CD14-positive monocyte (primary cell): ENCODE measurements around the gene RFX7. TPM values are rescaled to one million over a fixed set of nuclear protein-coding genes. Genes with fewer than 3 reads are reported as not detected.
A peak's percentile ranks its signal among the peaks of the same experiment; 100 is the strongest.

Experiments
- DNase-seq, 3 donors: peaks; one replicate each; pipeline ENCODE4 v3.0.0-alpha.2; 2011 to 2022
- H2AFZ ChIP-seq: 2 replicates; pipeline ENCODE4 v1.6.0; 2012; ENCODE audit warnings: mild to moderate bottlenecking, low read depth, low read length, inconsistent platforms; ENCODE audit not compliant: insufficient read depth, poor library complexity, severe bottlenecking
- H3K27ac ChIP-seq, 2 donors: 1 replicate in 1 of 2; 2 replicates in 1 of 2; pipeline ENCODE4 v1.5.1; 2012 to 2013; ENCODE audit warnings: low read length in 2 of 2, control low read depth in 1 of 2, inconsistent platforms in 1 of 2, low read depth in 1 of 2, mild to moderate bottlenecking in 1 of 2
- H3K27me3 ChIP-seq, 2 donors: one replicate each; pipeline versions ENCODE4 v1.6.0 to v1.6.1; 2011 to 2013; ENCODE audit warnings: low read length in 2 of 2; ENCODE audit not compliant: control insufficient read depth in 2 of 2, insufficient read depth in 2 of 2
- H3K36me3 ChIP-seq, 2 donors: replicated peaks in 1 of 2; 1 replicate in 1 of 2; 2 replicates in 1 of 2; pipeline versions ENCODE4 v1.5.1 to v1.6.1; 2012 to 2013; ENCODE audit warnings: low read length in 2 of 2, control low read depth in 1 of 2, inconsistent platforms in 1 of 2, mild to moderate bottlenecking in 1 of 2; ENCODE audit not compliant: insufficient read depth in 2 of 2, control insufficient read depth in 1 of 2
- H3K4me1 ChIP-seq, 2 donors: 1 replicate in 1 of 2; 2 replicates in 1 of 2; pipeline versions ENCODE4 v1.5.1 to v1.6.1; 2012 to 2013; ENCODE audit warnings: low read length in 2 of 2, control low read depth in 1 of 2, inconsistent platforms in 1 of 2, mild to moderate bottlenecking in 1 of 2, moderate library complexity in 1 of 2; ENCODE audit not compliant: insufficient read depth in 2 of 2, control insufficient read depth in 1 of 2
- H3K4me2 ChIP-seq: replicated peaks from 2 replicates; pipeline ENCODE3; 2012; ENCODE audit warnings: low read length, moderate library complexity, mild to moderate bottlenecking; ENCODE audit not compliant: poor library complexity, severe bottlenecking; ENCODE audit errors: extremely low read depth
- H3K4me3 ChIP-seq, 3 experiments: fragments of 200-600 bp in 1 of 3; sonication (generic) in 1 of 3; replicated peaks in 1 of 3; 1 replicate in 2 of 3; 2 replicates in 1 of 3; pipeline ENCODE4 v1.5.1; 2011 to 2013; ENCODE audit warnings: low read length in 3 of 3, mild to moderate bottlenecking in 3 of 3, control low read depth in 2 of 3, low read depth in 2 of 3, inconsistent platforms in 1 of 3, moderate library complexity in 1 of 3
- H3K79me2 ChIP-seq: 2 replicates; pipeline ENCODE4 v1.6.0; 2012; ENCODE audit warnings: mild to moderate bottlenecking, control low read depth, inconsistent platforms, low read length, moderate library complexity; ENCODE audit not compliant: insufficient read depth
- H3K9ac ChIP-seq: 2 replicates; pipeline ENCODE4 v1.6.0; 2017; ENCODE audit warnings: low read length, mild to moderate bottlenecking; ENCODE audit not compliant: insufficient read depth, poor library complexity, severe bottlenecking
- H3K9me3 ChIP-seq, 2 donors: replicated peaks in 1 of 2; 1 replicate in 1 of 2; 2 replicates in 1 of 2; pipeline versions ENCODE4 v1.5.1 to v1.6.1; 2012 to 2013; ENCODE audit warnings: low read length in 2 of 2, control low read depth in 1 of 2; ENCODE audit not compliant: control insufficient read depth in 1 of 2, insufficient read depth in 1 of 2
- H4K20me1 ChIP-seq: 2 replicates; pipeline ENCODE4 v1.6.0; 2012; ENCODE audit warnings: mild to moderate bottlenecking, low read length, control low read depth, moderate library complexity; ENCODE audit not compliant: insufficient read depth
- H3K27ac Mint-ChIP-seq, 7 donors: one replicate each; pipeline ENCODE4 v1.8.0; 2020; ENCODE audit warnings: mild to moderate bottlenecking in 7 of 7, mixed read lengths in 7 of 7, moderate library complexity in 6 of 7, inconsistent platforms in 2 of 7
- H3K27me3 Mint-ChIP-seq, 3 donors: one replicate each; pipeline ENCODE4 v1.8.0; 2021 to 2022; ENCODE audit warnings: low read depth in 3 of 3, mild to moderate bottlenecking in 3 of 3, mixed read lengths in 3 of 3, moderate library complexity in 3 of 3, inconsistent platforms in 1 of 3
- H3K36me3 Mint-ChIP-seq, 2 donors: one replicate each; pipeline ENCODE4 v1.8.0; 2020; ENCODE audit warnings: mixed read lengths in 2 of 2, inconsistent platforms in 1 of 2, mild to moderate bottlenecking in 1 of 2
- H3K4me1 Mint-ChIP-seq: one replicate; pipeline ENCODE4 v1.8.0; 2020; ENCODE audit warnings: mild to moderate bottlenecking, mixed read lengths
- H3K4me3 Mint-ChIP-seq, 2 donors: one replicate each; pipeline ENCODE4 v1.8.0; 2020; ENCODE audit warnings: mild to moderate bottlenecking in 2 of 2, mixed read lengths in 2 of 2, moderate library complexity in 1 of 2
- H3K9me3 Mint-ChIP-seq, 7 donors: one replicate each; pipeline ENCODE4 v1.8.0; 2020 to 2022; ENCODE audit warnings: mixed read lengths in 7 of 7, mild to moderate bottlenecking in 6 of 7, moderate library complexity in 6 of 7, inconsistent platforms in 2 of 7
- CTCF ChIP-seq: fragments of 200-600 bp; IDR thresholded peaks from one replicate; pipeline ENCODE4 v1.8.0; 2022; ENCODE audit warnings: antibody characterized with exemption, mild to moderate bottlenecking
- WGBS: methylation state at CpG from one replicate; pipeline ENCODE4 v1.1.5; 2013; ENCODE audit warnings: missing lambda C conversion rate; ENCODE audit not compliant: insufficient coverage; 5-methylcytosine and 5-hydroxymethylcytosine counted together
- intact Hi-C, 2 donors: fragments of 100-400 bp; cut with micrococcal nuclease; formaldehyde crosslinking; loops; one replicate each; pipeline versions ENCODE4 v1.15.0 to v1.15.1; 2023
- polyA plus RNA-seq, 3 donors: library from polyadenylated mRNA; depleted of rRNA in 1 of 3; unstranded in 2 of 3; stranded (reverse) in 1 of 3; fragments of 300-500 nt in 2 of 3; fragments of >200 nt in 1 of 3; fragmentation: Illumina TruSeq in 2 of 3; gene quantifications; 1 replicate in 2 of 3; 2 replicates in 1 of 3; pipeline ENCODE4 v1.2.3, GENCODE V29; 2012 to 2021
- small RNA-seq: library from RNA; depleted of rRNA; stranded (forward); fragments of <200 nt; gene quantifications from one replicate; pipeline ENCODE3, GENCODE V24; 2012; ENCODE audit warnings: low read depth; ENCODE audit not compliant: insufficient read length

Gene RFX7
- polyA plus RNA-seq, 3 donors, result 1.0 to 2.9 (median 1.2) TPM

GRCh38 chr15:56038707-56039106 lies 205.0 kb downstream of the RFX7 start:
- H3K36me3 Mint-ChIP-seq, result no peaks in the 10 kb centered on the region
- peaks cover 6% of the 10 kb centered on the region for H3K4me1 Mint-ChIP-seq
- Histone ChIP-seq H4K20me1 (no peaks in the 10 kb centered on the region), H3K4me1 (no peaks in the 10 kb centered on the region), H3K27me3 (no peaks in the 10 kb centered on the region), H3K79me2 (no peaks in the 10 kb centered on the region), H3K27ac (no peak overlapping the region), H3K36me3 (no peaks in the 10 kb centered on the region), H3K9me3 (no peaks in the 10 kb centered on the region), H2AFZ (no peak overlapping the region), H3K4me3 (no peak overlapping the region), H3K9ac (no peak overlapping the region), H3K4me2 (no peak overlapping the region)
- WGBS, result no CpG with 5 or more reads among the region's 4 CpGs
- no peak overlapping the region for H3K4me3 Mint-ChIP-seq
- TF ChIP-seq CTCF, result no peak
- peaks cover 0 to 3% (median 0%) of the 10 kb centered on the region in 7 donors for H3K9me3 Mint-ChIP-seq
- no peak for DNase-seq
- H3K27ac Mint-ChIP-seq, result no peak overlapping the region
- intact Hi-C loops, result no loop called here
- H3K27me3 Mint-ChIP-seq, result peaks cover 0 to 5% (median 0%) of the 10 kb centered on the region in 3 donors

GRCh38 chr15:56038015-56038414 lies 205.7 kb downstream of the RFX7 start:
- no peaks in the 10 kb centered on the region for H4K20me1 ChIP-seq
- Mint-ChIP-seq H3K4me1 (peaks cover 6% of the 10 kb centered on the region), H3K36me3 (no peaks in the 10 kb centered on the region), H3K27me3 (peaks cover 0 to 5% (median 0%) of the 10 kb centered on the region in 3 donors), H3K9me3 (peaks cover 0 to 3% (median 0%) of the 10 kb centered on the region in 7 donors), H3K27ac (no peak overlapping the region), H3K4me3 (no peak overlapping the region)
- intact Hi-C loops, result no loop called here
- H3K4me1 ChIP-seq, result no peaks in the 10 kb centered on the region
- H3K4me3 ChIP-seq, result no peak overlapping the region
- no peak for TF ChIP-seq CTCF
- no peaks in the 10 kb centered on the region for H3K9me3 ChIP-seq
- no peaks in the 10 kb centered on the region for H3K27me3 ChIP-seq
- 24% methylated on average over 2 of the region's 3 CpGs for WGBS
- no peak overlapping the region for H3K27ac ChIP-seq
- no peak overlapping the region for H3K9ac ChIP-seq
- DNase-seq, result peak in 2 of 3 donors; percentile 1 to 48
- no peaks in the 10 kb centered on the region for H3K36me3 ChIP-seq
- no peaks in the 10 kb centered on the region for H3K79me2 ChIP-seq
- no peak overlapping the region for H2AFZ ChIP-seq
- no peak overlapping the region for H3K4me2 ChIP-seq

Small RNAs within 50 kb of the gene (small RNA-seq; reads per million reads assigned to genes)
- gene CD24P2 (not detected), gene RNU6-1287P (not detected)

Other genes with a start within 250 kb of the RFX7 start
- under 1 TPM in 2 of 3 donors, not detected in 1; 0.03 to 0.46 TPM for gene TEX9, start 121.5 kb upstream of the RFX7 start, polyA plus RNA-seq
- gene MNS1, start 221.3 kb upstream of the RFX7 start, polyA plus RNA-seq, result under 1 TPM in 2 of 3 donors, not detected in 1; 0.03 to 0.29 TPM